IMR-90 (cell line): ENCODE measurements around the gene STAG2. TPM values are rescaled to one million over a fixed set of nuclear protein-coding genes. Genes with fewer than 3 reads are reported as not detected.

ENCODE experiments used
- ATAC-seq: fragments of 200-7000 bp; cut with Tn5 transposase; 2 replicates; pipeline ENCODE4 v1.9.1; 2020; ENCODE audit warnings: low read depth, mild to moderate bottlenecking, moderate library complexity
- BruUV-seq: library from RNA; stranded (reverse); fragments of 400-500 nt; replicated peaks from 2 replicates; lab custom pipeline; 2021; lab: Mats Ljungman, UMichigan
- CTCF ChIA-PET: fragments of 300-600 bp; formaldehyde crosslinking; extraction: SDS; loops from one replicate; lab custom pipeline; 2021; ENCODE audit warnings: antibody characterized with exemption; lab: Yijun Ruan, JAX
- POLR2A ChIA-PET: fragments of 300-600 bp; sonication (Branson Sonifier 250); formaldehyde crosslinking; loops from one replicate; lab custom pipeline; 2022; ENCODE audit warnings: antibody characterized with exemption; ENCODE audit not compliant: unreplicated experiment; lab: Charles Lee
- DNase-seq: peaks from one replicate; pipeline ENCODE4 v3.0.0; 2013
- H2AFZ ChIP-seq: replicated peaks from 2 replicates; pipeline ENCODE3; 2013; ENCODE audit warnings: low read length, mild to moderate bottlenecking; ENCODE audit not compliant: poor library complexity
- H2AK5ac ChIP-seq: 2 replicates; pipeline ENCODE4 v1.6.1; 2013; ENCODE audit warnings: low read depth, low read length, inconsistent platforms
- H2AK9ac ChIP-seq: replicated peaks from 2 replicates; pipeline ENCODE3; 2013; ENCODE audit warnings: mild to moderate bottlenecking, low read depth, low read length, moderate library complexity; ENCODE audit not compliant: poor library complexity
- H2BK120ac ChIP-seq: 2 replicates; pipeline ENCODE4 v1.6.1; 2013; ENCODE audit warnings: low read depth, low read length, inconsistent platforms
- H2BK15ac ChIP-seq: 3 replicates; pipeline ENCODE4 v1.6.1; 2013; ENCODE audit warnings: low read depth, low read length, inconsistent platforms
- H2BK20ac ChIP-seq: 2 replicates; pipeline ENCODE4 v1.6.1; 2013; ENCODE audit warnings: low read depth, mild to moderate bottlenecking, inconsistent platforms, low read length, moderate library complexity
- H2BK5ac ChIP-seq: 2 replicates; pipeline ENCODE4 v1.6.1; 2013; ENCODE audit warnings: mild to moderate bottlenecking, low read depth, low read length, inconsistent platforms; ENCODE audit not compliant: poor library complexity, severe bottlenecking
- H3K14ac ChIP-seq: replicated peaks from 2 replicates; pipeline ENCODE4 v1.6.1; 2013; ENCODE audit warnings: low read depth, low read length, inconsistent platforms
- H3K18ac ChIP-seq: 2 replicates; pipeline ENCODE4 v1.6.1; 2013; ENCODE audit warnings: low read depth, low read length, control low read depth
- H3K23ac ChIP-seq: 2 replicates; pipeline ENCODE4 v1.6.1; 2013; ENCODE audit warnings: low read depth, low read length, inconsistent platforms
- H3K27ac ChIP-seq: 2 replicates; pipeline ENCODE4 v1.5.1; 2013; ENCODE audit warnings: mild to moderate bottlenecking, control low read depth, low read length; ENCODE audit not compliant: insufficient read depth
- H3K27me3 ChIP-seq: 2 replicates; pipeline ENCODE4 v1.6.1; 2013; ENCODE audit warnings: low read length; ENCODE audit not compliant: control insufficient read depth, insufficient read depth
- H3K36me3 ChIP-seq: 2 replicates; pipeline ENCODE4 v1.6.1; 2013; ENCODE audit warnings: low read length, mixed read lengths; ENCODE audit not compliant: control insufficient read depth, insufficient read depth
- H3K4ac ChIP-seq: 2 replicates; pipeline ENCODE4 v1.6.1; 2013; ENCODE audit warnings: low read depth, low read length, inconsistent platforms
- H3K4me1 ChIP-seq: 2 replicates; pipeline ENCODE4 v1.6.1; 2013; ENCODE audit warnings: low read length, mixed read lengths; ENCODE audit not compliant: control insufficient read depth, insufficient read depth
- H3K4me2 ChIP-seq: 2 replicates; pipeline ENCODE4 v1.6.1; 2013; ENCODE audit warnings: low read depth, mild to moderate bottlenecking, control low read depth, low read length, moderate library complexity
- H3K4me3 ChIP-seq: 2 replicates; pipeline ENCODE4 v1.5.1; 2013; ENCODE audit warnings: low read depth, mild to moderate bottlenecking, control low read depth, low read length, moderate library complexity; ENCODE audit not compliant: insufficient read depth
- H3K56ac ChIP-seq: 2 replicates; pipeline ENCODE4 v1.6.1; 2013; ENCODE audit warnings: low read length, inconsistent platforms; ENCODE audit not compliant: insufficient read depth; ENCODE audit errors: extremely low read depth
- H3K79me1 ChIP-seq, 2 experiments: 2 replicates each; pipeline ENCODE4 v1.6.1; 2013; ENCODE audit warnings: low read length in 2 of 2, inconsistent platforms in 1 of 2, low read depth in 1 of 2
- H3K9ac ChIP-seq: 2 replicates; pipeline ENCODE4 v1.6.1; 2013; ENCODE audit warnings: low read depth, low read length, control low read depth
- H3K9me1 ChIP-seq: 2 replicates; pipeline ENCODE4 v1.6.1; 2013; ENCODE audit warnings: low read length, inconsistent platforms; ENCODE audit not compliant: insufficient read depth
- H3K9me3 ChIP-seq: 2 replicates; pipeline ENCODE4 v1.6.1; 2013; ENCODE audit warnings: low read length; ENCODE audit not compliant: control insufficient read depth, insufficient read depth
- H4K20me1 ChIP-seq: 2 replicates; pipeline ENCODE4 v1.6.1; 2013; ENCODE audit warnings: low read length, inconsistent platforms; ENCODE audit not compliant: insufficient read depth
- H4K5ac ChIP-seq: 2 replicates; pipeline ENCODE4 v1.6.1; 2013; ENCODE audit warnings: mild to moderate bottlenecking, low read depth, low read length, control low read depth
- H4K8ac ChIP-seq, 2 experiments: 2 replicates each; pipeline ENCODE4 v1.6.1; 2013; ENCODE audit warnings: low read depth in 2 of 2, low read length in 2 of 2, control low read depth in 1 of 2, inconsistent platforms in 1 of 2
- H4K91ac ChIP-seq: 2 replicates; pipeline ENCODE4 v1.6.1; 2013; ENCODE audit warnings: low read depth, low read length, inconsistent platforms; ENCODE audit not compliant: insufficient read depth
- BHLHE40 ChIP-seq: fragments of 150-350 bp; IDR thresholded peaks from 2 replicates; pipeline ENCODE4 v1.6.1; 2016; ENCODE audit warnings: mild to moderate bottlenecking, low read depth, low read length
- CHD1 ChIP-seq: IDR thresholded peaks from 2 replicates; pipeline ENCODE4 v1.6.1; 2012; ENCODE audit warnings: low read depth, low read length, improper control_type of control experiment
- CTCF ChIP-seq: conservative IDR thresholded peaks from 2 replicates; pipeline ENCODE4 v1.5.1; 2012; ENCODE audit warnings: mild to moderate bottlenecking, low read depth, low read length, improper control_type of control experiment
- ELK1 ChIP-seq: fragments of 150-350 bp; IDR thresholded peaks from 2 replicates; pipeline ENCODE4 v1.6.1; 2016; ENCODE audit warnings: low read depth, mild to moderate bottlenecking, low read length, moderate library complexity, borderline replicate concordance
- FOS ChIP-seq: fragments of 150-350 bp; IDR thresholded peaks from 2 replicates; pipeline ENCODE4 v1.6.1; 2016; ENCODE audit warnings: low read depth, low read length
- MAFK ChIP-seq: IDR thresholded peaks from 2 replicates; pipeline ENCODE4 v1.6.1; 2012; ENCODE audit warnings: low read depth, low read length, improper control_type of control experiment
- MAZ ChIP-seq: IDR thresholded peaks from 2 replicates; pipeline ENCODE4 v1.6.1; 2012; ENCODE audit warnings: low read depth, mild to moderate bottlenecking, low read length, improper control_type of control experiment, moderate library complexity, borderline replicate concordance
- MXI1 ChIP-seq: IDR thresholded peaks from 2 replicates; pipeline ENCODE4 v1.6.1; 2012; ENCODE audit warnings: low read depth, mild to moderate bottlenecking, low read length, moderate library complexity, borderline replicate concordance
- NFE2L2 ChIP-seq: fragments of 150-350 bp; IDR thresholded peaks from 2 replicates; pipeline ENCODE4 v1.6.1; 2016; ENCODE audit warnings: low read depth, mild to moderate bottlenecking, low read length
- RFX5 ChIP-seq: IDR thresholded peaks from 2 replicates; pipeline ENCODE4 v1.8.0; 2012; ENCODE audit warnings: low read depth, mild to moderate bottlenecking, low read length, moderate library complexity
- WGBS, 2 experiments: methylation state at CpG; one replicate each; pipeline versions ENCODE4 v1.1.5 to v1.1.7; 2013; ENCODE audit warnings: missing lambda C conversion rate in 2 of 2; ENCODE audit not compliant: insufficient read length in 1 of 2; ENCODE audit errors: extremely low coverage in 2 of 2; 5-methylcytosine and 5-hydroxymethylcytosine counted together
- dilution Hi-C: fragments of 300-500 bp; cut with HindIII; formaldehyde crosslinking; loops from one replicate; pipeline ENCODE4 v1.14.3; 2018; ENCODE audit warnings: low sequenced_read_pairs; ENCODE audit not compliant: unreplicated experiment
- in situ Hi-C: fragments of 300-500 bp; cut with MboI; formaldehyde crosslinking; loops from 3 replicates; pipeline ENCODE4 v1.14.3; 2019; ENCODE audit warnings: low sequenced_read_pairs, inconsistent platforms, mixed read lengths
- intact Hi-C: fragments of 100-400 bp; cut with micrococcal nuclease; formaldehyde crosslinking; loops from 2 replicates; pipeline ENCODE4 v1.10.0; 2022
- polyA plus RNA-seq, 3 experiments: library from polyadenylated mRNA; depleted of rRNA; stranded (reverse); fragments of >200 nt; gene quantifications; 2 replicates each; pipeline ENCODE4 v1.2.3, GENCODE V29; 2012; ENCODE audit warnings: low replicate concordance in 1 of 3
- total RNA-seq: library from RNA; depleted of rRNA; stranded (reverse); fragments of >200 nt; gene quantifications from 2 replicates; pipeline ENCODE4 v1.2.3, GENCODE V29; 2012
- TF ChIP-seq, protein P1 (sequence below): fragments of 150-350 bp; IDR thresholded peaks from 2 replicates; pipeline ENCODE4 v1.6.1; 2017; ENCODE audit warnings: mild to moderate bottlenecking, antibody characterized with exemption, low read length, low read depth

STAG2 gene
- total and polyA plus RNA-seq, 2 of the 4 experiments (the other 2 are of a cell fraction) = 19.6 to 71.2 TPM

- Histone ChIP-seq H2BK120ac (no peak overlapping the region), H3K4ac (no peak overlapping the region), H2AFZ (no peak overlapping the region), H3K79me1 (no peaks in the 10 kb centered on the region), H3K27ac (no peak overlapping the region), H4K20me1 (no peaks in the 10 kb centered on the region), H3K36me3 (no peaks in the 10 kb centered on the region), H3K9me3 (no peaks in the 10 kb centered on the region), H2AK9ac (no peak overlapping the region), H3K27me3 (no peaks in the 10 kb centered on the region), H4K5ac (no peak overlapping the region), H3K56ac (no peak overlapping the region), H3K4me1 (no peaks in the 10 kb centered on the region), H2BK5ac (no peak overlapping the region), H2BK20ac (no peak overlapping the region), H3K9ac (no peak overlapping the region), H3K4me3 (no peak overlapping the region), H3K9me1 (no peaks in the 10 kb centered on the region), H2BK15ac (no peak overlapping the region), H2AK5ac (no peak overlapping the region), H3K18ac (no peak overlapping the region), H4K91ac (no peak overlapping the region), H4K8ac (no peak overlapping the region), H3K23ac (no peak overlapping the region), H3K14ac (no peak overlapping the region), H3K4me2 (no peak overlapping the region)
- WGBS, 2 experiments = no CpG with 5 or more reads among the region's 1 CpG
- CTCF ChIA-PET = no interaction called here
- in situ Hi-C loops (no loop called here), dilution Hi-C loops (no loop called here), intact Hi-C loops (no loop called here)
- ATAC-seq (no peak), DNase-seq (no peak)
- BruUV-seq = no TSS peak
- TF ChIP-seq MAFK = no peak
- no peak for TF ChIP-seq RFX5
- TF ChIP-seq MXI1 = no peak
- TF ChIP-seq NFE2L2 = no peak
- TF ChIP-seq MAZ = no peak
- TF ChIP-seq, protein P1, sequence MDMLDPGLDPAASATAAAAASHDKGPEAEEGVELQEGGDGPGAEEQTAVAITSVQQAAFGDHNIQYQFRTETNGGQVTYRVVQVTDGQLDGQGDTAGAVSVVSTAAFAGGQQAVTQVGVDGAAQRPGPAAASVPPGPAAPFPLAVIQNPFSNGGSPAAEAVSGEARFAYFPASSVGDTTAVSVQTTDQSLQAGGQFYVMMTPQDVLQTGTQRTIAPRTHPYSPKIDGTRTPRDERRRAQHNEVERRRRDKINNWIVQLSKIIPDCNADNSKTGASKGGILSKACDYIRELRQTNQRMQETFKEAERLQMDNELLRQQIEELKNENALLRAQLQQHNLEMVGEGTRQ = no peak
- TF ChIP-seq CHD1 = no peak
- TF ChIP-seq FOS = no peak
- TF ChIP-seq ELK1 = no peak
- TF ChIP-seq BHLHE40 = no peak
- TF ChIP-seq CTCF = no peak
- POLR2A ChIA-PET = no interaction called here
Observed at GRCh38 chrX:123943074-123943473, 18.4 kb upstream of the STAG2 start.
